Measurements from ENCODE around the gene ASCC3. TPM values are rescaled to one million over a fixed set of nuclear protein-coding genes. Genes with fewer than 3 reads are reported as not detected.
"Not testable (repeated sequence)": the region's sequence is repeated elsewhere in the genome, so short reads cannot be mapped to it uniquely, and the experiment has no call there.

The ASCC3 gene
- total and polyA plus RNA-seq, 2 experiments from 2014 or later = 92.9 to 129 TPM

DNA sequence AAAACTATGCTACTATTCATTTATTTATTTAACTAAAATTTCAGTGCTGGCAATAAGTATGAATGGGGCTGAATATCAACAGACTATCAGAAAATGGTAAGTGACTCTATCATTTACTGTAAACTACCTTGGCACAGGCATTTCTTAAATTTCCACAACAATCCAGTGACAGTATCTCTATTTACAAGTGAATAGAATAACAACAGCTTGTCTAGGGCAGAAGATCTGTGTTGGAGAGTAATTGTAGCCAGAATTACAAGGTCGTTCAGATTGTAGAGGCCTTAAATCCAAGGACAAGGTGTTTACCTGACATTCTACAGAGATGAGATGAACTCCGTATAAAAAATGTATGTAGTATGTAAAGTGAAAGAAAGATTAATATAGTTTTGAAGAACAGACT is 222.6 kb downstream of the ASCC3 start:
- no peaks in the 10 kb centered on the region for H3K79me2 ChIP-seq (replicated peaks; ENCODE audit: insufficient read depth)
- peaks cover 15% of the 10 kb centered on the region for H3K4me1 ChIP-seq (ENCODE audit: insufficient read depth)
- H2AFZ ChIP-seq = no peak overlapping the region
- peak overlapping the region; percentile 81; the same call in 1 of the 2 replicates for H3K27ac Mint-ChIP-seq
- no peaks in the 10 kb centered on the region for H3K36me3 ChIP-seq (ENCODE audit: insufficient read depth)
- TF ChIP-seq NANOG (IDR thresholded peaks at IDR 0.05; ENCODE audit: borderline replicate concordance) (peak; percentile 47; the same call in 1 of the 2 replicates), ZNF331 (CRISPR knock-in tag; IDR thresholded peaks at IDR 0.05; ENCODE audit: low read depth) (no peak), POLR2AphosphoS5 (IDR thresholded peaks at IDR 0.05; ENCODE audit: low read depth) (no peak)
- no peaks in the 10 kb centered on the region for H3K9me2 ChIP-seq (ENCODE audit: insufficient read depth)
- H3K4me3 Mint-ChIP-seq = peak overlapping the region; percentile 57; the same call in 2 of the 3 replicates
- H3K27me3 ChIP-seq (ENCODE audit: insufficient read depth) = no peaks in the 10 kb centered on the region
- no peaks in the 10 kb centered on the region for H4K20me1 ChIP-seq (replicated peaks; ENCODE audit: insufficient read depth)
- peak; percentile 57 for DNase-seq (ENCODE audit: low spot score)
- H3K4me2 ChIP-seq = peak overlapping the region; percentile 10; the same call in 1 of the 2 replicates
- peak; percentile 75 for ATAC-seq
- H3K4me3 ChIP-seq = 0 out of 2 replicates have a peak overlapping the region, but pooled peaks have one; percentile 6
- H3K27ac ChIP-seq (ENCODE audit: low read depth) = no peak overlapping the region
- no peaks in the 10 kb centered on the region for H3F3A ChIP-seq (replicated peaks; ENCODE audit: low read depth)
- H3K4me1 Mint-ChIP-seq = peaks cover 21% of the 10 kb centered on the region
- H3K27me3 Mint-ChIP-seq (ENCODE audit: insufficient read depth, low read depth, poor library complexity) = no peaks in the 10 kb centered on the region
- no peaks in the 10 kb centered on the region for H3K9me3 Mint-ChIP-seq
- no peaks in the 10 kb centered on the region; the same call in 2 of the 3 replicates for H3K36me3 Mint-ChIP-seq (ENCODE audit: low read depth)

DNA sequence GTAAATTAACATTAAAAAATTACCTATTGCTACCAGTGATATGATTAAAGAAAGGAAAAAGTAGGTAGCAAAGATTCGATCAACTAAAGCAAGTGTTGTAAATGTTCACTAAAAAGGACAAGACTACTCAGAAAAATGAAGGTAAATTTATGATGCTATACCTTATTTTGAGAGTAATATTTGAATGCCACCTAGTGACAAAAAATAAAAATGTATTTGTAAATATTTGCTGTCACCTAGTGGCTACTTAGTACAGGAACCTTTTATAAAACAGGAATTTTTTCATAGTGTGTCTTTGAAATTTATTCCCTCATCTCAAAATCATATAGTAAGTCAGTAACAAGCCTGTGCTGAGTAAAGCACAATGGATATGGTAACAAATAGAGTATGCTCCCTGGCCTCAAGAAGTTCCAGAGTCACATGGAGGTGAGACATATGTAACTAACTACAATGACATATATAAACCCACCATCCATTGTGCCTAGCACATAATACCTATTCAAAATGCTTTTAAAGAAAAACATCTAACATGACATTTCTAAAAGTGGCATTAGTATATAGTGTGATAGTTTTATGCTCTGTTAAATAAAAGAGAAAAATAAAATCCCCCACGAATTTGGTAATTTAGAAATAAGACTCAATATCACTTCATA is 223.3 kb downstream of the ASCC3 start:
- H3F3A ChIP-seq (replicated peaks; ENCODE audit: low read depth) = no peaks in the 10 kb centered on the region
- no peak overlapping the region for H3K4me3 ChIP-seq
- TF ChIP-seq, protein P1, sequence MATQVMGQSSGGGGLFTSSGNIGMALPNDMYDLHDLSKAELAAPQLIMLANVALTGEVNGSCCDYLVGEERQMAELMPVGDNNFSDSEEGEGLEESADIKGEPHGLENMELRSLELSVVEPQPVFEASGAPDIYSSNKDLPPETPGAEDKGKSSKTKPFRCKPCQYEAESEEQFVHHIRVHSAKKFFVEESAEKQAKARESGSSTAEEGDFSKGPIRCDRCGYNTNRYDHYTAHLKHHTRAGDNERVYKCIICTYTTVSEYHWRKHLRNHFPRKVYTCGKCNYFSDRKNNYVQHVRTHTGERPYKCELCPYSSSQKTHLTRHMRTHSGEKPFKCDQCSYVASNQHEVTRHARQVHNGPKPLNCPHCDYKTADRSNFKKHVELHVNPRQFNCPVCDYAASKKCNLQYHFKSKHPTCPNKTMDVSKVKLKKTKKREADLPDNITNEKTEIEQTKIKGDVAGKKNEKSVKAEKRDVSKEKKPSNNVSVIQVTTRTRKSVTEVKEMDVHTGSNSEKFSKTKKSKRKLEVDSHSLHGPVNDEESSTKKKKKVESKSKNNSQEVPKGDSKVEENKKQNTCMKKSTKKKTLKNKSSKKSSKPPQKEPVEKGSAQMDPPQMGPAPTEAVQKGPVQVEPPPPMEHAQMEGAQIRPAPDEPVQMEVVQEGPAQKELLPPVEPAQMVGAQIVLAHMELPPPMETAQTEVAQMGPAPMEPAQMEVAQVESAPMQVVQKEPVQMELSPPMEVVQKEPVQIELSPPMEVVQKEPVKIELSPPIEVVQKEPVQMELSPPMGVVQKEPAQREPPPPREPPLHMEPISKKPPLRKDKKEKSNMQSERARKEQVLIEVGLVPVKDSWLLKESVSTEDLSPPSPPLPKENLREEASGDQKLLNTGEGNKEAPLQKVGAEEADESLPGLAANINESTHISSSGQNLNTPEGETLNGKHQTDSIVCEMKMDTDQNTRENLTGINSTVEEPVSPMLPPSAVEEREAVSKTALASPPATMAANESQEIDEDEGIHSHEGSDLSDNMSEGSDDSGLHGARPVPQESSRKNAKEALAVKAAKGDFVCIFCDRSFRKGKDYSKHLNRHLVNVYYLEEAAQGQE (IDR thresholded peaks at IDR 0.05; ENCODE audit: unreplicated experiment) = no peak
- TF ChIP-seq, protein P2, sequence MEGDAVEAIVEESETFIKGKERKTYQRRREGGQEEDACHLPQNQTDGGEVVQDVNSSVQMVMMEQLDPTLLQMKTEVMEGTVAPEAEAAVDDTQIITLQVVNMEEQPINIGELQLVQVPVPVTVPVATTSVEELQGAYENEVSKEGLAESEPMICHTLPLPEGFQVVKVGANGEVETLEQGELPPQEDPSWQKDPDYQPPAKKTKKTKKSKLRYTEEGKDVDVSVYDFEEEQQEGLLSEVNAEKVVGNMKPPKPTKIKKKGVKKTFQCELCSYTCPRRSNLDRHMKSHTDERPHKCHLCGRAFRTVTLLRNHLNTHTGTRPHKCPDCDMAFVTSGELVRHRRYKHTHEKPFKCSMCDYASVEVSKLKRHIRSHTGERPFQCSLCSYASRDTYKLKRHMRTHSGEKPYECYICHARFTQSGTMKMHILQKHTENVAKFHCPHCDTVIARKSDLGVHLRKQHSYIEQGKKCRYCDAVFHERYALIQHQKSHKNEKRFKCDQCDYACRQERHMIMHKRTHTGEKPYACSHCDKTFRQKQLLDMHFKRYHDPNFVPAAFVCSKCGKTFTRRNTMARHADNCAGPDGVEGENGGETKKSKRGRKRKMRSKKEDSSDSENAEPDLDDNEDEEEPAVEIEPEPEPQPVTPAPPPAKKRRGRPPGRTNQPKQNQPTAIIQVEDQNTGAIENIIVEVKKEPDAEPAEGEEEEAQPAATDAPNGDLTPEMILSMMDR (conservative IDR thresholded peaks at IDR 0.05; ENCODE audit: low read depth in 2 of 2) = peak in 1 of 2 experiments; percentile 59; a peak in 3 of 4 replicates
- TF ChIP-seq ZNF114 (CRISPR knock-in tag; IDR thresholded peaks at IDR 0.05) = no peak
- TF ChIP-seq, protein P3, sequence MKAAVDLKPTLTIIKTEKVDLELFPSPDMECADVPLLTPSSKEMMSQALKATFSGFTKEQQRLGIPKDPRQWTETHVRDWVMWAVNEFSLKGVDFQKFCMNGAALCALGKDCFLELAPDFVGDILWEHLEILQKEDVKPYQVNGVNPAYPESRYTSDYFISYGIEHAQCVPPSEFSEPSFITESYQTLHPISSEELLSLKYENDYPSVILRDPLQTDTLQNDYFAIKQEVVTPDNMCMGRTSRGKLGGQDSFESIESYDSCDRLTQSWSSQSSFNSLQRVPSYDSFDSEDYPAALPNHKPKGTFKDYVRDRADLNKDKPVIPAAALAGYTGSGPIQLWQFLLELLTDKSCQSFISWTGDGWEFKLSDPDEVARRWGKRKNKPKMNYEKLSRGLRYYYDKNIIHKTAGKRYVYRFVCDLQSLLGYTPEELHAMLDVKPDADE (IDR thresholded peaks at IDR 0.05) = no peak
- TF ChIP-seq EZH2phosphoT487 (IDR thresholded peaks at IDR 0.05; ENCODE audit: unreplicated experiment) = no peak
- H3K4me1 ChIP-seq (ENCODE audit: insufficient read depth) = peaks cover 8% of the 10 kb centered on the region
- H3K27me3 ChIP-seq (ENCODE audit: insufficient read depth) = no peaks in the 10 kb centered on the region
- no peaks in the 10 kb centered on the region for H4K20me1 ChIP-seq (replicated peaks; ENCODE audit: insufficient read depth)
- H3K4me3 Mint-ChIP-seq = no peak overlapping the region
- no peaks in the 10 kb centered on the region for H3K9me3 Mint-ChIP-seq
- no peak for ATAC-seq
- no peak overlapping the region for H2AFZ ChIP-seq
- DNase-seq (ENCODE audit: low spot score) = no peak
- H3K27ac Mint-ChIP-seq = no peak overlapping the region
- no peaks in the 10 kb centered on the region for H3K27me3 Mint-ChIP-seq (ENCODE audit: insufficient read depth, low read depth, poor library complexity)
- no peaks in the 10 kb centered on the region for H3K36me3 ChIP-seq (ENCODE audit: insufficient read depth)
- no peak overlapping the region for H3K27ac ChIP-seq (ENCODE audit: low read depth)
- no peaks in the 10 kb centered on the region for H3K79me2 ChIP-seq (replicated peaks; ENCODE audit: insufficient read depth)
- no peak overlapping the region for H3K4me2 ChIP-seq
- peaks cover 14% of the 10 kb centered on the region for H3K4me1 Mint-ChIP-seq
- H3K9me2 ChIP-seq (ENCODE audit: insufficient read depth) = no peaks in the 10 kb centered on the region
- no peaks in the 10 kb centered on the region; the same call in 2 of the 3 replicates for H3K36me3 Mint-ChIP-seq (ENCODE audit: low read depth)

DNA sequence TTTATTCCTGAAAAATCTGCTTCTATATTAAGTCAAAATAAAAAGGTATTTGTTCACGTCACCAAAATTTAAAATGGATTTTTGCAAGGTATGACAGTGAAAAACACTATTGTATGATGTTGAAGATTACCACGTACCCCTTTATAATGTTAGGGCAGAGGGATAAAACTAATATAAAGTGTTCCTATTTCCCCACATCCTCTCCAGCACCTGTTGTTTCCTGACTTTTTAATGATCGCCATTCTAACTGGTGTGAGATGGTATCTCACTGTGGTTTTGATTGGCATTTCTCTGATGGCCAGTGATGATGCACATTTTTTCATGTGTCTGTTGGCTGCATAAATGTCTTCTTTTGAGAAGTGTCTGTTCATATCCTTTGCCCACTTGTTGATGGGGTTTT is 240.0 kb downstream of the ASCC3 start:
- not testable (repeated sequence) for H3K27me3 Mint-ChIP-seq (ENCODE audit: insufficient read depth, low read depth, poor library complexity); H3K4me1 ChIP-seq (ENCODE audit: insufficient read depth); H3K9me2 ChIP-seq (ENCODE audit: insufficient read depth); H3K4me3 ChIP-seq; H3K4me1 Mint-ChIP-seq; ATAC-seq; H3K9me3 Mint-ChIP-seq; H3K27ac Mint-ChIP-seq; H3K4me2 ChIP-seq; H3K27me3 ChIP-seq (ENCODE audit: insufficient read depth); H2AFZ ChIP-seq; DNase-seq (ENCODE audit: low spot score); H3F3A ChIP-seq (replicated peaks; ENCODE audit: low read depth); H3K27ac ChIP-seq (ENCODE audit: low read depth); H3K4me3 Mint-ChIP-seq; H3K79me2 ChIP-seq (replicated peaks; ENCODE audit: insufficient read depth); H4K20me1 ChIP-seq (replicated peaks; ENCODE audit: insufficient read depth)
- peaks cover 20% of the 10 kb centered on the region; the same call in 2 of the 3 replicates for H3K36me3 Mint-ChIP-seq (ENCODE audit: low read depth)
- H3K36me3 ChIP-seq (ENCODE audit: insufficient read depth) = peaks cover 13% of the 10 kb centered on the region; the same call in 1 of the 2 replicates

Data from GM23338 (cell line).